HepG2 (cell line): ENCODE data around the gene FHIT. TPM values are rescaled to one million over a fixed set of nuclear protein-coding genes. Genes with fewer than 3 reads are reported as not detected.

ENCODE experiments used
- ATAC-seq: fragments of 200-7000 bp; cut with Tn5 transposase; 3 replicates; pipeline ENCODE4 v1.9.1; 2020; ENCODE audit warnings: mild to moderate bottlenecking, moderate library complexity
- BruUV-seq: library from RNA; stranded (reverse); fragments of 400-500 nt; replicated peaks from 2 replicates; lab custom pipeline; 2021; lab: Mats Ljungman, UMichigan
- CTCF ChIA-PET: fragments of 300-600 bp; formaldehyde crosslinking; extraction: SDS; loops from one replicate; lab custom pipeline; 2021; ENCODE audit warnings: low total read pairs, inconsistent platforms, low intra/inter-chr PET ratio; lab: Yijun Ruan, JAX
- POLR2A ChIA-PET: fragments of 350-600 bp; sonication (Branson Sonifier 250); formaldehyde crosslinking; loops from one replicate; lab custom pipeline; 2020; ENCODE audit warnings: antibody characterized with exemption, inconsistent platforms; lab: Yijun Ruan, JAX
- DNase-seq: peaks from one replicate; pipeline ENCODE4 v3.0.0-alpha.2; 2015; ENCODE audit warnings: low spot score
- FAIRE-seq: peaks from 3 replicates; lab custom pipeline; 2011; peaks lifted over from hg19 to GRCh38; lab: Jason Lieb, UNC
- H2AFZ ChIP-seq: one replicate; pipeline ENCODE4 v1.6.1; 2011; ENCODE audit warnings: low read length, inconsistent platforms
- H3K27ac ChIP-seq: fragments of 300-600 bp; 3 replicates; pipeline ENCODE4 v1.8.0; 2011; ENCODE audit warnings: mixed run types, mild to moderate bottlenecking, mixed read lengths, low read length, inconsistent platforms; ENCODE audit not compliant: insufficient read depth; ENCODE audit errors: extremely low read length
- H3K27me3 ChIP-seq, 2 experiments: fragments of 200-600 bp in 1 of 2; 2 replicates in 1 of 2; 3 replicates in 1 of 2; pipeline versions ENCODE4 v1.6.0 to v1.8.0; 2011; ENCODE audit warnings: low read length in 2 of 2, mild to moderate bottlenecking in 2 of 2, moderate library complexity in 2 of 2, inconsistent platforms in 1 of 2; ENCODE audit not compliant: insufficient read depth in 2 of 2, control insufficient read depth in 1 of 2
- H3K36me3 ChIP-seq, 2 experiments: fragments of 200-600 bp in 1 of 2; replicated peaks in 1 of 2; 2 replicates in 1 of 2; 3 replicates in 1 of 2; pipeline versions ENCODE4 v1.5.1 to v1.8.0; 2011; ENCODE audit warnings: low read length in 2 of 2, inconsistent platforms in 1 of 2; ENCODE audit not compliant: insufficient read depth in 2 of 2, control insufficient read depth in 1 of 2
- H3K4me1 ChIP-seq: 2 replicates; pipeline ENCODE4 v1.5.1; 2012; ENCODE audit warnings: low read length, inconsistent platforms; ENCODE audit not compliant: insufficient read depth
- H3K4me2 ChIP-seq: 2 replicates; pipeline ENCODE4 v1.6.0; 2011; ENCODE audit warnings: low read depth, low read length, inconsistent platforms
- H3K4me3 ChIP-seq, 3 experiments: fragments of 200-600 bp in 1 of 3; sonication (generic), shearing (Covaris generic) in 1 of 3; replicated peaks in 1 of 3; 2 replicates each; pipeline ENCODE4 v1.5.1; 2011 to 2016; ENCODE audit warnings: low read length in 3 of 3, inconsistent platforms in 2 of 3, low read depth in 2 of 3, mild to moderate bottlenecking in 2 of 3, control low read depth in 1 of 3, mixed read lengths in 1 of 3; ENCODE audit not compliant: insufficient read depth in 1 of 3
- H3K79me2 ChIP-seq: one replicate; pipeline ENCODE4 v1.6.1; 2011; ENCODE audit warnings: low read length, inconsistent platforms; ENCODE audit not compliant: insufficient read depth
- H3K9ac ChIP-seq: 2 replicates; pipeline ENCODE4 v1.6.0; 2011; ENCODE audit warnings: mild to moderate bottlenecking, low read depth, low read length, inconsistent platforms; ENCODE audit not compliant: insufficient read depth
- H3K9me3 ChIP-seq: 2 replicates; pipeline ENCODE4 v1.5.1; 2012; ENCODE audit warnings: mild to moderate bottlenecking, low read length
- H4K20me1 ChIP-seq: 2 replicates; pipeline ENCODE4 v1.6.0; 2011; ENCODE audit warnings: inconsistent platforms, mild to moderate bottlenecking, low read length, moderate library complexity; ENCODE audit not compliant: insufficient read depth
- FOXO1 ChIP-seq: sonication (generic); formaldehyde crosslinking; IDR thresholded peaks from 2 replicates; pipeline ENCODE4 v1.4.0; 2020; ENCODE audit warnings: missing genetic modification reagents
- HDAC6 ChIP-seq: fragments of 200-600 bp; sonication (generic); IDR thresholded peaks from 2 replicates; pipeline ENCODE4 v1.7.0; 2017; ENCODE audit warnings: mild to moderate bottlenecking, antibody characterized with exemption, low read length, low read depth
- MYC ChIP-seq: sonication (generic); formaldehyde crosslinking; IDR thresholded peaks from 2 replicates; pipeline ENCODE4 v1.9.0; 2021; ENCODE audit warnings: missing genetic modification reagents, borderline replicate concordance
- NFIB ChIP-seq: sonication (generic); formaldehyde crosslinking; IDR thresholded peaks from 2 replicates; pipeline ENCODE4 v1.9.0; 2021; ENCODE audit warnings: missing genetic modification reagents, mild to moderate bottlenecking, borderline replicate concordance
- PAWR ChIP-seq: sonication (generic); formaldehyde crosslinking; IDR thresholded peaks from 2 replicates; pipeline ENCODE4 v1.4.0; 2020; ENCODE audit warnings: missing genetic modification reagents, mild to moderate bottlenecking, borderline replicate concordance
- RAD21 ChIP-seq: fragments of 450-650 bp; formaldehyde crosslinking; IDR thresholded peaks from 2 replicates; pipeline ENCODE4 v1.5.0; 2020; ENCODE audit warnings: mild to moderate bottlenecking
- SMARCC2 ChIP-seq: fragments of 450-650 bp; IDR thresholded peaks from 2 replicates; pipeline ENCODE4 v1.6.1; 2017; ENCODE audit warnings: antibody characterized with exemption, mild to moderate bottlenecking
- SOX13 ChIP-seq, 3 experiments: fragments of 450-650 bp in 1 of 3; sonication (generic) in 1 of 3; formaldehyde crosslinking in 1 of 3; IDR thresholded peaks in 2 of 3; conservative IDR thresholded peaks in 1 of 3; 2 replicates each; pipeline versions ENCODE4 v1.5.0 to v1.6.1; 2016 to 2020; ENCODE audit warnings: antibody characterized with exemption in 1 of 3, mild to moderate bottlenecking in 1 of 3, missing compliant biosample characterization in 1 of 3, missing genetic modification reagents in 1 of 3, moderate library complexity in 1 of 3
- ZNF572 ChIP-seq: sonication (generic); formaldehyde crosslinking; IDR thresholded peaks from 2 replicates; pipeline ENCODE4 v1.5.1; 2020; ENCODE audit warnings: mild to moderate bottlenecking, missing genetic modification reagents
- ZNF724P ChIP-seq: sonication (generic); formaldehyde crosslinking; IDR thresholded peaks from 2 replicates; pipeline ENCODE4 v1.8.0; 2022; ENCODE audit warnings: missing genetic modification reagents, borderline replicate concordance
- WGBS: methylation state at CpG from one replicate; pipeline ENCODE4 v1.1.6; 2017; ENCODE audit warnings: low lambda C conversion rate; 5-methylcytosine and 5-hydroxymethylcytosine counted together
- in situ Hi-C: cut with HindIII; loops from 2 replicates; pipeline ENCODE4 v1.10.0; 2017; ENCODE audit warnings: low pct_unique_long_range_greater_than_20kb; ENCODE audit not compliant: extremely low pct_ligation_motif_present
- intact Hi-C: fragments of 100-400 bp; cut with micrococcal nuclease; formaldehyde crosslinking; loops from one replicate; pipeline ENCODE4 v1.10.0; 2022; ENCODE audit not compliant: unreplicated experiment
- polyA plus RNA-seq, 8 experiments: library from polyadenylated mRNA; depleted of rRNA in 3 of 8; stranded (reverse) in 7 of 8; unstranded in 1 of 8; fragments of >200 nt; fragmentation: Illumina TruSeq in 4 of 8; extraction: Trizol in 4 of 8; gene quantifications; 2 replicates each; pipeline versions ENCODE4 v1.2.1 to v1.2.3, GENCODE V29; 2011 to 2016; ENCODE audit warnings: low read depth in 4 of 8, missing spikeins in 1 of 8, mixed read lengths in 1 of 8; ENCODE audit not compliant: insufficient read depth in 1 of 8
- total RNA-seq, 5 experiments: library from RNA; depleted of rRNA; stranded (reverse); fragments of >200 nt; fragmentation: Illumina TruSeq; extraction: Trizol; gene quantifications; 2 replicates each; pipeline ENCODE4 v1.2.3, GENCODE V29; 2016; ENCODE audit warnings: low read depth in 1 of 5
- TF ChIP-seq, protein P1 (sequence below), 2 experiments: fragments of 450-650 bp in 1 of 2; sonication (generic) in 1 of 2; formaldehyde crosslinking in 1 of 2; IDR thresholded peaks; 2 replicates each; pipeline versions ENCODE4 v1.6.1 to v1.8.0; 2016 to 2022; ENCODE audit warnings: antibody characterized with exemption in 1 of 2, mild to moderate bottlenecking in 1 of 2, missing genetic modification reagents in 1 of 2
- TF ChIP-seq, protein P2 (sequence below): sonication (generic); formaldehyde crosslinking; IDR thresholded peaks from 2 replicates; pipeline ENCODE4 v1.8.0; 2022; ENCODE audit warnings: mild to moderate bottlenecking, missing genetic modification reagents, moderate library complexity
- TF ChIP-seq, protein P3 (sequence below): IDR thresholded peaks from 2 replicates; pipeline ENCODE4 v1.6.1; 2016; ENCODE audit warnings: mild to moderate bottlenecking

The FHIT gene
- total and polyA plus RNA-seq, 2 of the 13 experiments (the other 11 are each of a cell fraction or from before 2014, with no cell fraction given) = 4.0 to 4.6 TPM

DNA sequence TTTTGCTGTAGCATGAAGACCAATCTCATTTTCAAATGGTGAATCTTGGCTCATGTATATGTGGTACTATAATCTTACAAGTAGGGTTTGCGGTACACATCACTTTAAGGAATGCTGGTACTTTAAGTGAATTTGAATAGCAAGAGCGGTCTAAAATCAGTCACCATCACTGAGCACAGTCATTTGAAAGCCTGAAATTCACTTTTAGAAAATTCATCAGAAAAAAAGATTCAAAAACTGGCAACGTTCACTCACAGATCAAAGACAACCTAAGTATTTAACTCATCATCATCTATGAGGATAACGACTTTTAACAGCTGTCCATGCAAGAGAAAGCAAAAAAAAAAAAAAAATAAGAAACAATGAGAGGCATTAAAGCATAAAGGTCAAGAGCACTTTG lies 111.6 kb downstream of the FHIT start:
- Histone ChIP-seq H3K79me2 (no peaks in the 10 kb centered on the region), H3K36me3 (no peaks in the 10 kb centered on the region), H2AFZ (no peak overlapping the region), H4K20me1 (no peaks in the 10 kb centered on the region), H3K9me3 (no peaks in the 10 kb centered on the region), H3K4me2 (no peak overlapping the region), H3K4me1 (no peaks in the 10 kb centered on the region), H3K27ac (no peak overlapping the region), H3K27me3 (no peaks in the 10 kb centered on the region), H3K4me3 (no peak overlapping the region), H3K9ac (no peak overlapping the region)
- WGBS = 77% methylated on average over 4 of the region's 4 CpGs
- in situ Hi-C loops (no loop called here), intact Hi-C loops (no loop called here)
- BruUV-seq = no TSS peak
- ChIA-PET CTCF (no interaction called here), POLR2A (no interaction called here)
- no peak for ATAC-seq
- no peak for FAIRE-seq
- DNase-seq = no peak
- TF ChIP-seq ZNF724P (CRISPR knock-in tag) (no peak), FOXO1 (no peak), MYC (no peak), PAWR (no peak), SMARCC2 (no peak), HDAC6 (no peak), ZNF572 (CRISPR knock-in tag) (no peak), RAD21 (CRISPR knock-in tag) (no peak), SOX13 (IDR thresholded peaks at IDR 0.05) (no peak), SOX13 (CRISPR knock-in tag; conservative IDR thresholded peaks at IDR 0.05 in 1 of 2, IDR thresholded peaks at IDR 0.05 in 1 of 2) (no peak), NFIB (no peak)
- TF ChIP-seq, protein P1, sequence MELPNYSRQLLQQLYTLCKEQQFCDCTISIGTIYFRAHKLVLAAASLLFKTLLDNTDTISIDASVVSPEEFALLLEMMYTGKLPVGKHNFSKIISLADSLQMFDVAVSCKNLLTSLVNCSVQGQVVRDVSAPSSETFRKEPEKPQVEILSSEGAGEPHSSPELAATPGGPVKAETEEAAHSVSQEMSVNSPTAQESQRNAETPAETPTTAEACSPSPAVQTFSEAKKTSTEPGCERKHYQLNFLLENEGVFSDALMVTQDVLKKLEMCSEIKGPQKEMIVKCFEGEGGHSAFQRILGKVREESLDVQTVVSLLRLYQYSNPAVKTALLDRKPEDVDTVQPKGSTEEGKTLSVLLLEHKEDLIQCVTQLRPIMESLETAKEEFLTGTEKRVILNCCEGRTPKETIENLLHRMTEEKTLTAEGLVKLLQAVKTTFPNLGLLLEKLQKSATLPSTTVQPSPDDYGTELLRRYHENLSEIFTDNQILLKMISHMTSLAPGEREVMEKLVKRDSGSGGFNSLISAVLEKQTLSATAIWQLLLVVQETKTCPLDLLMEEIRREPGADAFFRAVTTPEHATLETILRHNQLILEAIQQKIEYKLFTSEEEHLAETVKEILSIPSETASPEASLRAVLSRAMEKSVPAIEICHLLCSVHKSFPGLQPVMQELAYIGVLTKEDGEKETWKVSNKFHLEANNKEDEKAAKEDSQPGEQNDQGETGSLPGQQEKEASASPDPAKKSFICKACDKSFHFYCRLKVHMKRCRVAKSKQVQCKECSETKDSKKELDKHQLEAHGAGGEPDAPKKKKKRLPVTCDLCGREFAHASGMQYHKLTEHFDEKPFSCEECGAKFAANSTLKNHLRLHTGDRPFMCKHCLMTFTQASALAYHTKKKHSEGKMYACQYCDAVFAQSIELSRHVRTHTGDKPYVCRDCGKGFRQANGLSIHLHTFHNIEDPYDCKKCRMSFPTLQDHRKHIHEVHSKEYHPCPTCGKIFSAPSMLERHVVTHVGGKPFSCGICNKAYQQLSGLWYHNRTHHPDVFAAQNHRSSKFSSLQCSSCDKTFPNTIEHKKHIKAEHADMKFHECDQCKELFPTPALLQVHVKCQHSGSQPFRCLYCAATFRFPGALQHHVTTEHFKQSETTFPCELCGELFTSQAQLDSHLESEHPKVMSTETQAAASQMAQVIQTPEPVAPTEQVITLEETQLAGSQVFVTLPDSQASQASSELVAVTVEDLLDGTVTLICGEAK (IDR thresholded peaks at IDR 0.05) = no peak
- TF ChIP-seq, protein P1 (CRISPR knock-in tag; IDR thresholded peaks at IDR 0.05) = no peak
- TF ChIP-seq, protein P2, sequence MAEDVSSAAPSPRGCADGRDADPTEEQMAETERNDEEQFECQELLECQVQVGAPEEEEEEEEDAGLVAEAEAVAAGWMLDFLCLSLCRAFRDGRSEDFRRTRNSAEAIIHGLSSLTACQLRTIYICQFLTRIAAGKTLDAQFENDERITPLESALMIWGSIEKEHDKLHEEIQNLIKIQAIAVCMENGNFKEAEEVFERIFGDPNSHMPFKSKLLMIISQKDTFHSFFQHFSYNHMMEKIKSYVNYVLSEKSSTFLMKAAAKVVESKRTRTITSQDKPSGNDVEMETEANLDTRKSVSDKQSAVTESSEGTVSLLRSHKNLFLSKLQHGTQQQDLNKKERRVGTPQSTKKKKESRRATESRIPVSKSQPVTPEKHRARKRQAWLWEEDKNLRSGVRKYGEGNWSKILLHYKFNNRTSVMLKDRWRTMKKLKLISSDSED (CRISPR knock-in tag) = no peak
- TF ChIP-seq, protein P3, sequence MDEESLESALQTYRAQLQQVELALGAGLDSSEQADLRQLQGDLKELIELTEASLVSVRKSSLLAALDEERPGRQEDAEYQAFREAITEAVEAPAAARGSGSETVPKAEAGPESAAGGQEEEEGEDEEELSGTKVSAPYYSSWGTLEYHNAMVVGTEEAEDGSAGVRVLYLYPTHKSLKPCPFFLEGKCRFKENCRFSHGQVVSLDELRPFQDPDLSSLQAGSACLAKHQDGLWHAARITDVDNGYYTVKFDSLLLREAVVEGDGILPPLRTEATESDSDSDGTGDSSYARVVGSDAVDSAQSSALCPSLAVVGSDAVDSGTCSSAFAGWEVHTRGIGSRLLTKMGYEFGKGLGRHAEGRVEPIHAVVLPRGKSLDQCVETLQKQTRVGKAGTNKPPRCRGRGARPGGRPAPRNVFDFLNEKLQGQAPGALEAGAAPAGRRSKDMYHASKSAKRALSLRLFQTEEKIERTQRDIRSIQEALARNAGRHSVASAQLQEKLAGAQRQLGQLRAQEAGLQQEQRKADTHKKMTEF (CRISPR knock-in tag) = no peak
